Fibroblast of skin of back (primary cell): ENCODE data around the gene FOXO6.

ENCODE experiments used
- DNase-seq: peaks from one replicate; pipeline ENCODE4 v3.0.0-alpha.2; 2013

FOXO6 gene

GRCh38 chr1:41353744-41354143 lies 7.5 kb upstream of the FOXO6 start:
- DNase-seq, result no peak

- DNase-seq, result no peak
Observed at GRCh38 chr1:41354956-41355355, 6.3 kb upstream of the FOXO6 start.

GRCh38 chr1:41355356-41355755 lies 5.9 kb upstream of the FOXO6 start:
- DNase-seq, result no peak

DNA sequence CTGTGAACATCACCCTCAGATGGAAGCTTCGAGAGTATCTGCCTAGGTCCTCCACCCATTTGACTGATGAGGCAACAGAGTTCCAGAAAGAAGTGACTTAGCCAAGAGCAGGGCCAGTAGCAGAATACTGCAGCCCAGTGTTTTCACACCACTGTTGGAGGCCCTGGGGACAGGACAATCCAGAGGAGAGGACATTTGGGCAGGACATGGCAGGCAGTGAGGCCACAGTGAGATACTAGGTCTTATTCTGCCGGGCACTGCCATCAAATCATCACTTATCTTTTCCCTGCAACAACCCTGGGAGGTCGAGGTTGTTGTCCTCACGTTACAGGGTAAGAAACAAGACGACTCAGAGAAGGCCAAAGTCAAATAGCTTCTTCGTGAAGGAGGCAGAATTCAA lies 5.5 kb upstream of the FOXO6 start:
- no peak for DNase-seq

DNA sequence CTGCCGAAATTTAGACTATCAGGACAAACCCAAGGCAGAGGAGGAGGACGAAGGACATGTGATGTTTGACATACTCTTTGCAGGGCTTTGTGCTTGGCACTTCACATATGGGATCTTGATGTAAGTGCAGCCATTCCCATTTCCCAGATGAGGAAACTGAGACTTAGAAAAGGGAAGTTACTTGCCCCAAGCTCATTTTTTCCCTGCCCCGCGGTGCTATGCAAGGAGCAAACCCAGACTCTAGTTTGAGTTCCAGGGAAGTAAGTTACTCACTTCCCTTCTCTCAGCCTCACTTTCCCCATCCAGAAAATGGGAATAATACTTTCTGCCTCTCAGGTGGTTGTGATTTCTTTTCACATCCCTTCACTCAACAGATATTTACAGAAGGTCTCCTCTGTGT lies 4.5 kb upstream of the FOXO6 start:
- DNase-seq, result no peak

GRCh38 chr1:41357451-41358101 lies 3.7 kb upstream of the FOXO6 start:
- peak; percentile 82 for DNase-seq

DNA sequence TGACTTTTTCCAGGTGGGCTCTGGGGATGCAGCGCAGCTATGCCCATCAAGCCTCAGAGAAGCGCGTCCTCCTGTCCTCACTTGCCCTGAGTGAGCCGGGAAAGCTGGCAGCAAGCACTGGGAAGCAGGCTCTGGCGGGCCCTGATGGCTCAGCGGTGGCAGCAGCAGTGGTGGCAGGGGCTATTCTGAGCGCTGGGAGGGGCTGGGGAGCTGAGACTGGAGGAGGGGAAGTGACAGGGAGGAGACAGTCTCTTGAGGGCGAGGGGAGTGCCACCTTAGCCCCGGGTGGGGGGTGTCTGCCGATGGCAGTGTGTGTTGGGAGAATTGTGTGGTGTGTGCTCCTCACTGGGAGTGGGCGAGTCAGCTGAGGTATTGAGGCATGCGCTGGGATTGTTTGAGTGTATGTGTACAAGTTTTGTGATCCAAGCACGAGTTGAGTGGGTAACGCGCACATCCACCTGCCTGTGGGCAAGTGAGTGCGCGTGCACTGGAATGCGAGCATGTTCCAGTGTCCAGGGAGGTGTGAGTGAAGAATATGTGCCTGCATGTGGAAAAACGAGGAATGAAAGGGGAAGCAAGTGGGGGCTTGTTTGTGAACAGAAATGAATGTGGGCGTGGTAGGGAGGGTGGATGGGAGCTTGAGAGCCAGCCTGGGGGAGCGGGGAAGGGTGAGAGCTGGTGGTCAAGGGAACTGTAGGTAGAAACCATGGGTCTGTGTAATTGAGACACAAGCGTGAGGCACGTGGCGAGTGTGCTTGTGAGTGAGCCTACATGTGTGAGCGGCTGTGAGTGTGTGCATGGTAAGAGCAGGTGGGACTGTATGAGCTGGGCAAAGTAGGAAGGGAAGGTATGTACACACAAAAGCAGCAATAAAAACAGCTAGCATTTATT lies 2.9 kb upstream of the FOXO6 start:
- peak; percentile 19 for DNase-seq

- DNase-seq, result peak; percentile 25
Observed at GRCh38 chr1:41359211-41360073, 1.8 kb upstream of the FOXO6 start.

DNA sequence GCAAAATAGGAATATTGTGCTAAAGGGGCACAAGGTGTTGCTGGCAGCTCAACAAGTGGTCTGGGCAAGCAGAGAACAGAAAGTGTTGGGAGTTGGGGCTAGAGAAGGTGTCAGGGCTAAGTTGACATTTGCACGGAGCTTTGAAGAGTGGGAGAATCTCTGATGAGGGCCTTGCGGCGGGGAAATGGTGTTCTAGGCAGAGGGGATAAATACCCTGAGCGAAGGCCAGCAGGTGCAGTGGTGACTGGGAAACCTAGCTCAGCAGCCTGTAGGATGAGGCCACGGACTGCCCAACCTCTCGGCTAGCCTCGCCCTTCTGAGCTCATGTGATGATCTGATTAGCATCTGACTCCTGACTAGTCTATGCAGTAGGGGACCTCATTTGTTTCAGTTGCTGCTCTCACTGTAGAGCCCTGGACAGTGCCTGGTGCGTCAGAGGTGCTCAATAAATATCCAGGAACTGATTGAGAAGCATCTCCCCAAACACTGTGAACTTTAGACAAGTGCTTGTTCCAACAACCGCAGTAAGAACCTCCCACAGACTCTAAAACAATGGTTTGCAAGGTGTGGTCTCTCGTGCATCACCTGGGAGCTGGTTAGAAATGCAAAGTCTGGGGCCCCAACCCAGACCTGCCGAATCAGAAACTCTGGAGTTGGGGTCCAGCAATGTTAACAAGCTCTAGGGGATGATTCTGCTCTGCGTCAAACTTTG lies 1.0 kb upstream of the FOXO6 start:
- DNase-seq, result no peak

DNA sequence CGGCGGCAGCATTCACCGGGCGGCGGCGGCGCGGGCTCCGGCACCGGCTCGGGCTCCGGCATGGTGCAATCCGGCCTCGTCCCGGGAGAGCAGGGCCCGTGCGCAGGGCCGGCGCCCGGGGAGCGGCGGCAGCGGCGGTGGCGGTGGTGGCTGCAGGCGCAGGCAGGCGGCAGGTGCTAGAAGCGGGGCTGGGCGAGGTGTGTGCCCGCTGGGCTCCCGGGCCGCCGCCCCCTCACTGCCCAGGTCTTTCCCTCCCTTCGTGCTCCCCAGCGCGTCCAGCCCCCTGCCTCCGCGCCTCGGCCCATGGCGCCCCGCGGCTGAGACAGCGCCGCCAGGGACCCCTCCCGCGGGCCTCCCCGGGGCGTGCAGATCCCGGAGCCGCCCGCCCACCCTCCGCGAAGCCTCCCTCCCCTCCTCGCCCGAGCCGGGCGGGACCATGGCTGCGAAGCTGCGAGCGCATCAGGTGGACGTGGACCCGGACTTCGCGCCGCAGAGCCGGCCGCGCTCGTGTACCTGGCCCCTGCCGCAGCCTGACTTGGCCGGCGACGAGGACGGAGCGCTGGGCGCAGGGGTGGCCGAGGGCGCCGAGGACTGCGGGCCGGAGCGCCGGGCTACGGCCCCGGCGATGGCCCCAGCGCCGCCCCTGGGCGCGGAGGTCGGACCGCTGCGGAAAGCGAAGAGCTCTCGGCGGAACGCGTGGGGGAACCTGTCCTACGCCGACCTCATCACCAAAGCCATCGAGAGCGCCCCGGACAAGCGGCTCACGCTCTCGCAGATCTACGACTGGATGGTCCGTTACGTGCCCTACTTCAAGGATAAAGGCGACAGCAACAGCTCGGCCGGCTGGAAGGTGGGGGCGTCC lies 492 bp downstream of the FOXO6 start:
- no peak for DNase-seq

DNA sequence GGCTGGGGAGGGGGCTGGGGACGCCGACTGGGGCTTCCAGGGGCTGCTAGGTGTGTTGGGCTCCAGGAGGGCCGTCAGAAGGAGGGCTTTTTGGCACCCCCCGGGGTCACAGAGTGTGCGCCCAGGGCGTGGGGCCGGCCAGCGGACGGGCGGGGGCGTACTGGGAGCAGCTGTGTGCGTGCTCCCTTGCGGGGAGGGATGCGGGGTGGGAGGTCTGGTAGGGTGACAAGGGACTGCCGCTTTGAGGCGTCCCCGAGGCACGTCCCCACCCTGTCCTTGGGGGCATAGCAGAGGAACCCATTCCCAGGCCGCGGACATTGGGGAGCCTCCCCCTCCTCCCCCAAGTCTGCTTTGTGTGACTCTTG lies 1.1 kb downstream of the FOXO6 start:
- DNase-seq, result no peak

GRCh38 chr1:41362749-41363590 lies 1.7 kb downstream of the FOXO6 start:
- no peak for DNase-seq

DNA sequence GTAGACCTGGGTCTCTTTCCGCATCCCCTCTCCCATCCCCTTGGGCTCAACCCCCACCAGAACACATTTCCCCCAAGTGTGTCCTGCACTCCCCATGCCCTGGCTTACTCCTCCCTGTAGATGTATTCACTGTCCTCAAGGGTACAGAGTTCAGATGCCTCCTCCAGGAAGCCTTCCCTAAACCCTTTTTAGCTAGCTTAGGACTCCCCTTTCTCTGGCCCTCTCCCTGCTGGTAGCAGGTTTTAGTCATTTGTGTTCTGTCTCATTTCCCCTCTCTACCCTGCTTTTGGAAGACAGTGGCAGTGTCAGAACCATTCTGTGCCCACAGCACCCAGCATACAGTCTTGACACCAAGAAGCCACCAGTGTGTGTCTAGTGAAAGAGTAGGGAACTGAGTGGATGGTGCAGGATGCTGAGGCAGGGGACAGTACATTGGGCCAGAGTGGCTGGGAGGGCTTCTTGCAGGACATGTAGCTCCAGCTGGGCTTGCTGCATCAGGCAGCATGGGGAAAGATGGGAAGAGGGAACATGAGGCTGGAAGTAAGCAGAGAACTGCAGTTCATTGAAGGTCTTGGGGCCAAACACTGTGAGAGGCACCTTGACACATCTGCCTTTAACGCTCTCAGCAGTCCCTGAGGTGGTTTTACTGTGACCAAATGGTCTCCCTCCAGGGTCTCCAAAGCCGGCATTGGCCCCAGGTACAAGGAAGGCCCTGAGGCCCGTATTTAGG lies 2.5 kb downstream of the FOXO6 start:
- DNase-seq, result no peak

- no peak for DNase-seq
Observed at GRCh38 chr1:41364442-41365319, 3.4 kb downstream of the FOXO6 start.

GRCh38 chr1:41365320-41365633 lies 4.0 kb downstream of the FOXO6 start:
- DNase-seq, result no peak

- DNase-seq, result no peak
Observed at GRCh38 chr1:41365772-41366454, 4.7 kb downstream of the FOXO6 start.

DNA sequence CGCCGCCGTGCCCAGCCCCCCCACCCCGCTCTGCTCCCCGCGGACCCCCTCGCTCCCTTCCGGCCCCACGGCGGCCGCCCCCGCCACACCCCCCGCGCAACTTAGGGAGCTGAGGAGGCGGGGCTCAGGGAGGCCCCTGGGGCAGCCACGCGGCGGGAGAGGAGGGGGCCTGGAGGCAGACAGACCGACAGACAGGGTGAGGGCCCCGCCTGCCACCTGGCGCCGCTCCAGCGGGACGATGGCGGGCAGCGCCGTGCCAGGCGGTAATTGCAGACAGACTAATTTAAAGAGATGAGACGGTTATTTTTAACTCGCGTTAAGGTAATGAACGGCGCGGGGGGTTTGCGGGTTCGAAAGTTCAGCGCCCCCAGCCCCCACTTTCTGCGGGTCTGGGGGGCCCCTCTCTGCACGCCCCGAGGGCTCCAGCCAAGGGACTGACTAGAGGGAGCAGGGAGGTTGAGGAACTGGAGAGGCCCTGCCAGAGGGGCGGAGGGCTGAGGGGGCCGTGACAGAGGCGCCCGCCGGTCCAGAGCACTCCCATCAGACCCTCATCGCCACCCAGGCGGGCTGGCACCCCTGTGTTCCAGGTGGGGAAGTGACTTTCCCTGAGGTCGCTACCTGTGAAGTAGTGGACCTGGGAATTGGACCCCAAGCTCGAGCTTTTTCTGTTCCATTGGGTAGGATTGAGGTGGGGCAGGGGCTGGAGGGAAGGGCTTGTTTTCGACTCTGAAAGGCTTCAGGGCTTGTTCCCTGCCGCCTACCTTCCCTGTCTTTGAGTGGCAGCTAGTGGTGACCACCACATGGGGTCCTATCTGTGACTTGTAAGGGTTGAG lies 5.4 kb downstream of the FOXO6 start:
- DNase-seq, result no peak

DNA sequence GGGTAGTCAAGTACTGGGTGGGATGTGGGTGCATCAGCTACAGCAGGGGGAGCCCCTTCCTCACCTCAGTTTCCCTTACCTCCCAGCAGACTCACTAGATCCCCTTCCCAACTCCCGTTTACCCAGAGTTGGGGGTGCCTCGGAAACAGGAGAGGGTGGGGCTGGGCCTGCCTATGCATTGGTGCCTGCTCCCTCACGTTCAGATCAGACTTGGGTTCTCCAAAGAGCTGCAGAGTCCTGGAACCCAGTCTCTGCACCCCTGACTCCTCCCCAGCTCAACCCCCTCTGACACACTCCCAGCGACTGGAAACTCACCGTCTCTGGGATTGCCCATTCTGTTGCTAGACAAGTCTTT lies 6.0 kb downstream of the FOXO6 start:
- no peak for DNase-seq
